GM18519 (cell line): ENCODE measurements around the gene CCT8.
A peak's percentile ranks its signal among the peaks of the same experiment; 100 is the strongest.

ENCODE experiments used
- ATAC-seq: cut with Tn5 transposase; IDR thresholded peaks from one replicate; pipeline ENCODE4 v1.9.1; 2021; ENCODE audit warnings: mild to moderate bottlenecking, moderate library complexity; ENCODE audit not compliant: unreplicated experiment, low FRiP score

The CCT8 gene, protein sequence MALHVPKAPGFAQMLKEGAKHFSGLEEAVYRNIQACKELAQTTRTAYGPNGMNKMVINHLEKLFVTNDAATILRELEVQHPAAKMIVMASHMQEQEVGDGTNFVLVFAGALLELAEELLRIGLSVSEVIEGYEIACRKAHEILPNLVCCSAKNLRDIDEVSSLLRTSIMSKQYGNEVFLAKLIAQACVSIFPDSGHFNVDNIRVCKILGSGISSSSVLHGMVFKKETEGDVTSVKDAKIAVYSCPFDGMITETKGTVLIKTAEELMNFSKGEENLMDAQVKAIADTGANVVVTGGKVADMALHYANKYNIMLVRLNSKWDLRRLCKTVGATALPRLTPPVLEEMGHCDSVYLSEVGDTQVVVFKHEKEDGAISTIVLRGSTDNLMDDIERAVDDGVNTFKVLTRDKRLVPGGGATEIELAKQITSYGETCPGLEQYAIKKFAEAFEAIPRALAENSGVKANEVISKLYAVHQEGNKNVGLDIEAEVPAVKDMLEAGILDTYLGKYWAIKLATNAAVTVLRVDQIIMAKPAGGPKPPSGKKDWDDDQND

DNA sequence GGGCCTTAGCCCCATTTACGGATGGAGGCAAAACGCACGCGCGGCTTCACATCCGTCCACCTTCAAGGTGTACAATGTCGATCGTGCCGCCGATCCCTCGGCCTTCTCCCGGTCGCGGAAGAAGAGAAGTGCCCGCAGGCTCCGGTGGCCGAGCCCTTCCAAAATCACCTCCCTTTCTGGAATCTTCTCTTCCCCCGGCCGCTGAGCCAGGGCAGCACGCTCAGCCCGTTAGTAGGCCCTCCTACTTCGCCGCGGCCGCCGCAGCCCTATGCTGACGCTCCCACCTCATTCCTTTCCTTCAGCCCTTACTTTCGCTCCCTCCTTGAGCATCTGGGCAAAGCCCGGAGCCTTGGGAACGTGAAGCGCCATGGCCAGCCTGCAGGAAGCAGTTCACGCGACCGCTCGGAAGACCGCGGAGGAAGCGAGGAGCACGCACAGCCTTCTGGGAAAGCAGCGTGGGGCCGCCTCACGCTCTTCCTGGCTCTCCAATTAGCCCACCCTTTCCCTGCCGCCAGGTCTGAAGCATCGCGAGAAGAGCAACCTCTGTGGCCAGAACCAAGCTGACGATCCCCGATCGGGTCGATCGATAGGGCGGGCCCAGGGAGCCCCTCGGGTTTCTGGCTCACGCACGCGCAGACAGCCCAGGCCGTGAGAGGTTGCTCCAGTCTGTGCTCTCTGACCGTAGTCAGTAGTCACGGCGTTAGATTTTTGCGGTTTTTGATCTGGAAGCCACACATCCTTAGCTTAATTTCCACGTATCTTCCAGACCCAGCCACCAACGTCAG is at the start of gene CCT8:
CCT8 (minus strand) TSS at position 427 of the 785 bp plus-strand sequence; CDS start at position 369, 58 bp downstream.
- peak; percentile 86 for ATAC-seq

DNA sequence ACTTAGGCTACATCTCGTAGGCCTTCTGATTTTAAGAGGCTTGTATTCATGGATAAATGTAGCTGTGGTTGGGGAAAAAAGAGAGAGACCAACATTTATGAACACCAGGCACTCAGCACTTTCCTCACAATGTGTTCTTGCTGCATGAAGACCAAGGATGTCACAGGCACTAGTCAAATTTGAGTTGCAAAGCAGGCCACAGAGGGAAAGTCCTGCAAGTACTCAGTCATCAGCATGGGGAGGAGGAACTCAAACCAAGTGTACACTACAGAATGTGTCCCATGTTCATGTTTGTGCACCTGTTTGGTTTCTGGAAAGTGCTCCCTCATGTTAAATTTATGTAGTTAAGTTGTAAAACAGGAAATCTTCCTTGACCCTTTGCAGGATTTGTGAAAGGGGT is 48.3 kb upstream of the CCT8 start:
- ATAC-seq: no peak

DNA sequence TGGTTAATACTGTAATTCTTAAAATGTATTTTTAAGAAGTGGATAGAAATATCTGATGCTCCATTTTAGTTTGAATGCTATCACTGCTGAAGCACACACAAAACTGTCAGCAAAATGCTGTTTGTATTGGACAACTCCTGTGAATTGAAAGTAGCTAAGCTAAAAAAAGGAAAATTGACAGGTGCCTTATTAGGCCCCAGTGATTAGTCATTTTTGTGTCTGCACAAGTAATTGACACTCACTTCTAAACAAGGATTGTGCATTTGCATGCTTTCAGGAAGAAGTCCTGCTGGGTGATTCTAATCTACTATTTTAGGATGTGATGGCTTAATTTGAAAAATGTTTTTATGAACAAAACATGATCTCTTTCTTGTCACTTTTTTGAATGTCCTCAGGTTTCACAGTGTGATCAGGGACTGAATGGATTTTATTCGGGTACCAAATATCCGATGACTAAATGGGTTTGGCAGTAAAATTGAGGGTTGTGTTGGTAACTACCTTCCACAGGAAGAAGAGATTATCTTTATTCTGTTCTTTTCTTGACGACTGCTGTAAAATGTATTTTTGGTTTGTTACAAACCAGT is 44.0 kb upstream of the CCT8 start:
- ATAC-seq: peak; percentile 71

DNA sequence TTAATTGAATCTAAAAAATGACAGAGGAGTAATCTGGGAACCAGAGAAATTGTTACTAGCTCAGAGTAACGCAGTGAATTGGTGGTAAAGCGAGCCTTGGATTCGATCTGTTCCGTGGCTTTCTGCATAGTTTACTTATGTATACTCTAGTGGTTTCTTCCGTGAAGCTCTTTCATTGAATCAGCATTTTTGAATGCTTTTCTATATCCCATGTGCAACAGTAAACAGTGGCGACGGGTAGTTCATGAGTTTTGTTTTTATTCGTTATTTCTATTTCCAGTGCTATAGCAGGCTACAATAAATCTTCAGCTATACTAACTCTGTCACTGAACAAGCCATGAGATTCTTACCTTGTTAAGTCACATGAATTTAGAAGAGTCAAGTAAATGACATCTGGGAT is 42.5 kb upstream of the CCT8 start:
- ATAC-seq: no peak

DNA sequence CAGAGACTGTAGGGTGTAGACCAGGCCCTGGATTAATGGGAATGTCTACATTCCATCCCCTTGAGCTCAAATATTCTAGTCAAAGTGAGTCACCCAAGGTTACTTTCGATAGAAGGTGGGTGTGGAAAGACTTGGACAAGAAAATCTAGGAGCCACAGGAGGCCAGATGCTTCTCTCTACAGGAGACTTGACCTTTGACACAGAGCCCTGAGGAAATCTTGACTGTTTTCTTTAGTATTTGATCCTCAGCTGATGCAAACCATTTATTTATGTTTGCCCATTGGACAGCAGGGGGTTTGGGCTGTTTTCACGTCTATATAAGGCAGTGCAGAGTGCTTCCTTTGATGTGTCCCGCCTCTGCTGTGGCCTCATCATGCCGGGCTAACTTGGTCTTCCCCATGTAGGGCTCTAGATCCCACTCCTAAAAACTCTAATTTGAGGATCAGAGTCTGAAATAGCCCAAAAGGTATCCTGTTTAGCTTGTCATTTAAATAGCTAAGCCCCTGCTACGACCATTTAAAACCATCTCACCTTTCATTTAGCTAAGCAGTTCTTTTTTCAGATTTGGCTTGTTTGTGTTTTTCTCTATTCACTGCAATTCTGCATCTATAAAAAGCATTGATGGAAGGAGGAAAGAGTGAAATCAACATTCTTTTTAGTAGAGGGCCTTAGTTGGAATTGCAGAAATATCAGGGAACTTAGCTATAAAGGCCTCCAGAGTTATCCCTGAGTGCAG is 41.5 kb upstream of the CCT8 start:
- ATAC-seq: no peak

DNA sequence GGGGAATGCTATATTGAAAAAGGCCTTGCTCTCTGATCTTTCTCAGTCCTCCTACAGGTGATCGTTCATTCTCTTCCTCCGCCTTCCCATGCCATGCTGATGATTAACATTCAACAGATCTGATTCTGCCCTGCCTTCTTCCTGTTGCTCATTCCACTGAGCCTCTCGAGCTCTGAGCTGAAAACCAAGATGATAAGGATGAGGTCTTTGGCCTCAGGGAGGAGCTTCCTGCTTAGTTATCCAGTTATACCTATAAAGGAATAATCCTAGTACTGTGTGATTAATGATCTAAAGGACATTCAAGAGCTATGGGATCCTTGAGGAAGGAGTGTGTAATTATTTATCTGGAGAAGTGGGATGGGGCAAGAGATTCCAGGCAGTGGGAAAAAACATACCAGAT is 31.8 kb upstream of the CCT8 start:
- no peak for ATAC-seq

DNA sequence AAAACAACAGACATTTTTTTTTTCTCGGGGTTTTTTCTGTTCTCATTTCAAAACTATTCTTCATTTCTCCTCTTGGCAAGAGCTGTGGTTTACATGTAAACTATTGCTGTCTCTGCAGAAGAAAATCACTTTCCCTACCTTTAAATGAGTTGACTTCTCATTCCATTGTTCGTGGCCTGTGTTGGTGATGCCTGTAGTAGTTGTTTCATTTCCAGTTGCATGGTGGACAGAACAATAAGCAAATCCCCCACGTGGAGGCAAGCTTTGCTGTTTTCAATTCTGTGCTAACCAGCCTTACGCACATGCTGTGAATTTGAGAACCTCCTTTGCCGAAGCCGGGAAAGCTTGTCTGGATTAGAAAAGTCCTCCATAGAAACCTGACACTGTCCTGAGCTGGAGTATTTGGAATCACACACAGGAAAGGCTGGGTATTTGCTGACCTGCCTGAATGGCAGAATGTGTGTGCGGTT is 30.8 kb upstream of the CCT8 start:
- no peak for ATAC-seq

DNA sequence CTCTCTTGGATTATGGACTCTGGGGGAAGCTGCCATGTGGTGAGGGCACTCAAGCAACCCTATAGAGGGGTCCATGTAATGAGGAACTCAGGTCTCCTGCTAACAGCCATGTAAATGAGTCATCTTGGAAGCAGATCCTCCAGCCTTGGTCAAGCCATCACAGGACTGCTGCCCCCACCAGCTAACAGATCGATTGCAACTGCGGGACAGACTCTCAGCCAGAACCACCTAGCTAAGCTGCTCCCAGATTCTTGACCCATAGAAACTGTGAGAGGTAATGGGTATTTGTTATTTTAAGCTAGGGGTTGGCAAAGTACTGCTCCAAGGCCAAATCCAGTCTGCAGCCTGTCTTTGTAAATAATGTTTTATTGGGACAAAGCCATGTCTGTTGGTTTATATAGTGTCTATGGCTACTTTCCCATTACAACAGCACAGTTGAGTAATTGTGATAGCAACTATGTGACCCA is 29.4 kb upstream of the CCT8 start:
- ATAC-seq: no peak

DNA sequence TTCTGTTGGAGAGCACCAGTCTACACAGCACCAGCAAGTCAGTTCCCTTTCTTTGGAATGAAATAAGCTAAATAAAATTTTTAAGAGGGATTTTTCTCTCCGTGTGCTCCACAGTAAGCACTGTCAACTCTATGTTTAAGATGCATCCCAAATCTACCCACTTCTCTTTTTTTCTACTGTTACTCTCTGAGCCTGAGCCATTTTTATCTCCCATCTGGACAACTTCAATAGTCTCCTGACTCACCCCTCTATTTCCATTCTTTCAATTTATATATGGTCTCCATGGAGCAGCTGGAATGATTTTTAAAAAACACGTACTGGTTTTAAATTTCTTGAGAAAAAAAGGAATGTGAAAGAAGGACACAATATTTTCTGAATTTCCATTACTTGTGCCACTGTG is 24.7 kb upstream of the CCT8 start:
- no peak for ATAC-seq

DNA sequence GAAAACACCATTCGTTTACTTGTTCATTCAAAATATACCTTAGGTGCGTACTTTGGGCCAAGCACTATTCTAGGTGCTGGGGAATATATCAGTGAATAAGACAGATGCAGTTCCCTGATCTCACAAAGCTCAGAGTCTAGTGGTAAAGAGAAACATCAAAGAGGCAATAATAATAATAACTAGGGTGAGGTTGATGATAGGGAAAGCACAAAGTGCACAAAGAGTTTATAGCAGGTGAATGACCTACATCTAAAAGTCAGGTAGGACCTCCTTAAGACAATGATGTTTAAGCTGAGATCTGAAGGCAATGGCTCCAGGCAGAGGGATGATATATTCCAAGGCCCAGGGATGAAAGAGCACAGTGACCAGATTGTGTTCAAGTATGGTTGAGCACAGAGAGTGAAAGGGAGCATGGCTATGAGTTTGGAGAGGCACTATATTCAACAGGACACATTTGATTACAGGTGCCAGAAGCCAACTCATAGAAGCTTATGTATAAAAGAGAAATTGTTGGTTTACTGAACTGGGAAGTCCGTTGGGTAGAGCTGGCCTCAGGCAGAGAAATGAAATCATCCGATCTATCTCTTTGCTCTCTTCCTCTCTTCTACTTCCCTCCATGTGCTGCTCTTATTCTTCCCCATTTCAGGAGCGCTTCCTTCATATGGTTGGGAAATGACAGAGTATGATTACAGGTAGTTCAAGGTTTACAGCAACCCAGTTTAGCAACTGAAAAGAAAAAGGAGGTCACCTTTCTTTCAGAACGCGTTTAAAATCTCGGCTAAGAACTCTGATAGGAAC is 23.0 kb upstream of the CCT8 start:
- no peak for ATAC-seq

DNA sequence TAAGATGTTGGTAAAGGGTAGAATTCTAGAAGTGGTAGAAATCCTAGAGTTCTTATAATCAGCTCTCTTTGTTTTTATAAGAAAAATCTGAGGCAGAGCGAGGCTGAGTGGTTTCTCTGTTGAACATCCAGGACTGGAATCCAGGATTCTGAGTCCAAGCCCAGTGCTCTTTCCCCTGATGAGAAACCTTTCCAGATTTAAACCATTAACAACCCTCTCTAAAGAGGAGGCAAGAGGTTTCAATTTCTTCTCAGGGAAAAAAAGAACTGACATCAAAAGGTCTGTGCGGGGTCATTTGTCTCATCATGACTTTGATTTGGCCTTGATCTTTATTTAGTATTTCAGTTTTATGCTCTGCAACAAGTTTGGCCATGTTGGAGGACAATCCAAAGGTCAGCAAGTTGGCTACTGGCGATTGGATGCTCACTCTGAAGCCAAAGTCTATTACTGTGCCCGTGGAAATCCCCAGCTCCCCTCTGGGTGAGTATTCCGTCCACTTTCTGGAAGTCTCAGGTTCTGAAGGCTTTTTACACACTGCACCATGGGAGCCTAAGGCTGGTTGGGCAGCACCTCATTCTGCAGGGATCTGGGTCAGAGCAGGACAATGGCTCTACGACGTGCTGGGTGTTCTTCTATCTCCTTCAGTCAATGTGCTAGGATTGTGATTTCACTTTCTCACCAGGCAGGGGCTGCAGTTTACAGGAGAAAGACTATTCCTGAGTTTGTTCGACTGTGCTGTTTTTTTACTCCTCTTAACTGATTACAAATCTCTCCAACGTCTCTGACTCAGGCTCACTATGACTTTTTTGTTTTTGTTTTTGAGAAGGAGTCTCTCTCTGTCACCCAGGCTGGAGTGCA is 18.9 kb upstream of the CCT8 start:
- no peak for ATAC-seq

DNA sequence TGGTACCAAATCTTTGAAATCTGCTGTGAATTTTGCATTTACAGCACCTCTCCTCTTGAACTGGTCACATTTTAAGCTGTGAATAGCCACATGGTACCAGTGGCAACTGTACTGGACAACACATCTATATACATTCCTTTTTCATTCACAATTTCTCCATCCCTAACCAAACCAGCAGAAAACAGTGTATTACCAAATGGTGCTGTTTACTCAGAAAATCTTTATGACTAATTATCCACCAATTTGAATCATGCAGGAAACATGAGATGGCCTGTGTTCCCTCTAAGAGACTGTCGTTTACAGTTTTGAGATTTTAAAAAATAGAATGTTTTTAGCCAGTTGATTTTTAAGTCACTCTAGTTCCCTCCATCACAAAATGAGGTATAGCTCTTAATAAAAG is 17.6 kb upstream of the CCT8 start:
- ATAC-seq: no peak

DNA sequence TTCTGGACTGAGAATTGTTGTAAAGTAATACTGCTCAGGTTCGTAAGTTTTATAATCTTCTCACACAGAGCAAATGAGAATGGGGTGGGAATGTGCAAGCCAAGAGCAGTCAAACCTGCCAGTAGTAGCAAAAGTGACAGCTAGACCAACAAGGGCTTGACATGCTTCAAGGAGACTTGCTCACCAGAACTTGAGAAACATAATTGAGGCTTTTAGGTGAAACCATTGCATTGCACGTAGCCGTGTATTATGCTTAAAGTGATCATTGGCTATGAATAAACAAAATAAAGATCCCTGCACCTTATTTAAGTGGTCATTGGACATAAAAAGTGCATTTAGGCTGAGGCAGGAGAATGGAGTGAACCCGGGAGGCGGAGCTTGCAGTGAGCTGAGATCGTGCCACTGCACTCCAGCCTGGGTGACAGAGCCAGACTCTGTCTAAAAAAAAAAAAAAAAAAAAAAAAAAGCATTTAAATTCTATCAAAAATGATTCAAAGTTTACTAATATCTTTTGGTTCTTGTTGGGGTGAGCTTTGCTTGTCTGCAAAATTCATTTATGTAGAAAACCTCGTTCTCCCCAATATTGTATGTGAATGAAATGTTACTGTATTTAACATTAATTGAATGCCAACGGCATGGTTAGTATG is 11.8 kb upstream of the CCT8 start:
- ATAC-seq: no peak

DNA sequence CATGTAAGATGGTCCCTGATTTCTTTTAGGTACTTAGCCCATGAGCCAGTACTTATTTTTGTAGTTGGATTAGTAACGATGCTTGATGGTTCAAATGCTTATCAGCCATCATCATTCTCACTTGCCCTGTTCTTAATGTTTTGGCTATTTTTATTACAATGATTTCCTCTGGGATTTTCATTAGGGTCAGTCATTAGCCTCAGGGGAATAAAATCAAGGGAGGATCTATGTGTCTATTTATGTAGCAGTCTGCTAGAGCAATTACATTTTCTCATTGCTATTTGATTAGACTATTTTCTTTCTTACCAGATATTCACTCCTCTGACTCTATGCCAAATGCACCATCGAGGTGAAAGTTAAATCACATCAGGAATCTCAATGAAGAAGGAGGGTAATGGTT is 10.9 kb upstream of the CCT8 start:
- no peak for ATAC-seq

DNA sequence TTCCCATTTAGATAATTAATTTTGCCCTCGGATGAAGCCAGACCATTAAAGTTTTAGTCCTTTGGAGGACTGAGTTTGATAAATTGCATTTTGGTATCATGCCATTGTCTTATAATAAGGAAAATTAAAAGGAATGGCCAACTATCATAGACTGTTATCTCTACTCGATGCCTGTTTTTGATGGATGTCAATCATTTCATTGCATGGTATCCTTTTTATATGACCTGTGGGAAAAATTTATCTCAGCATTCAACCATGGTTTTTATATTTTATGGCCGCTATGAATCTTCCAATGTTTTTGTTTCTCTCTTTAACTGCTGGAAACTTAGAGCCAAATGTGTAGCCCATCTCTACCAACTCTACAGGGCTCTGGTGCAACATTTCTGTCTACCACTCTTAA is 9.9 kb upstream of the CCT8 start:
- no peak for ATAC-seq

DNA sequence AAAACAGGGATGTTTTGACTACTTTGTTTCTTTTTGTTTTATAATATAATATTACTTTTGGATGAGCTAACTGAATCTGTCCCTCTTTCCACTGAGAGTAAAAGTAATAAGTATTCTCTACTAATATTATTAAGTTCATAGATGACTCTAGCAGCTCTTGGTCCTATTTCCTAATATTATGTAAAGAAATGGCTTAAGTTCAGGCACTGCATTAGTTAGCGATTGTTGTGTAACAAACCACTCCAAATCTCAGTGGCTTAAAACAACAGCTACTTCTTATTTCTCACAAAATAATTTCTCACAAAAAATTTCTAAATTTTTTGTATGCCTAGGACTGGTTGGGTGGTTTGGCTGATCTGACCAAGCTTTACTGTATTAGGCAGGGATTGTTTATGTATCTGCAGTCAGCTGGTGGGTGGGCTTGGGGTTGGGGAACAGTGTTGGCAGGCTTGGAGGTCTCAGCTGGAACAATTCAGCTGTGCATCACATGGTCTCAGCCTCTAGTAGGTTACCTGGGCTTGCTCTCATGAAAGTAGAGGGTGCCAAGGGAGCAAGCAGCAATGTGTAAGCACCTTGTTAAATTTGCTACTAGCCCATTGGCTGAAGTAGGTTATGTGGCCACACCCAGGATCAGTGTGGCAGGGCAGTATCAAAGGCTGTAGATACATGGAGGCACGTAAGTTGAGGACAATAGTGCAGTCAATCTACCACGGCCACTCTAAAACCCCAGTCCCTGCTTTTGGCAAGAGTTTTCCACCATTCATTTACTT is 8.8 kb upstream of the CCT8 start:
- no peak for ATAC-seq

DNA sequence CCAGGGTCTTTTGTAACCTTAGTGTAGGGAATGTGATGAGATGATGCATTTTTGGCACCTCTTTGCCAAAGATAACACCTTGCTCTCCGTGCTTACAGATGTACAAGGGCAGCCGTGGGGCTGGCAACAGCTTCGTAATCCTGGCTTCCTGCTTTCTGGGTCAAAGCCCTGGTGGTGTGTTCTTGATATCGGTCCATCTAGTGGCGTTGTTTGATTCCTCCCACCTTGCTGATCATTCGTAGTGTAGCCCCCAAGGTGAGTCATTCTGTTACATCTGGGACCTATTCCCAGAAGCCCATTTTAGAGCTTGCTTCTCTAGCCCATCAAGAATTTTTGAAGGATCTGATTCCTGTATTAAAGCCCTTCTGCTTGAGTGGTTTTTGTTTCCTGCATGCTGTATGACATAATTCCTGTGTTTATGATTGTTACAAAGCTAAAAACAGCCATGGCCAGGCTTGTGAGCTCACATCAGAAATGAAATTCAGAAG is 7.0 kb upstream of the CCT8 start:
- ATAC-seq: no peak
